ENCODE results near the gene RTP3.

The RTP3 gene

DNA sequence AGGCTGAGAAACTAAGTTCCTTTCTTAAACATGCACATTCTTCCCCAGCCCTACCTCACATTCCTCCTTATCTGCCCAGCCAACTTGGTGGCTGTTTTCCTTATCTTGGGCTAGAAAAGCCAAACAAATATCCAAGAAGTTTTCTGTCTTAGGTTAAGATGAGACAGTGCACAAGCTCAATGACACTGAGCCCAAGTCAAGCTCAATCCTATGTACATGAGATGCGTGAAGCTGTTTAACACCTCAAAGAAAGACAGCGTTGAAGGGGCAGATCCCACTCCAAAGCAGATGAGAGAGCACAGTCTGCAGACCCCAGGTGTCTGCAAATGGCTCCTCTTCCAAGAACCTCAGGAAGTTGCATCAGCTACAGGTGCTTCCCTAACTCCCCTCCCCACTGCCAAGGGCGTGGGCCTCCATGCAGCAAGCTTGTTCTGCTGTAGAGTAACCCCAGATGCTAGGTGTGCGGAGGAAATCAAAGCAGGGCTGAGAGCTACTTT lies 51.7 kb downstream of the RTP3 start:
- no peak for DNase-seq (ENCODE audit: low spot score)
- TF ChIP-seq, protein P1, sequence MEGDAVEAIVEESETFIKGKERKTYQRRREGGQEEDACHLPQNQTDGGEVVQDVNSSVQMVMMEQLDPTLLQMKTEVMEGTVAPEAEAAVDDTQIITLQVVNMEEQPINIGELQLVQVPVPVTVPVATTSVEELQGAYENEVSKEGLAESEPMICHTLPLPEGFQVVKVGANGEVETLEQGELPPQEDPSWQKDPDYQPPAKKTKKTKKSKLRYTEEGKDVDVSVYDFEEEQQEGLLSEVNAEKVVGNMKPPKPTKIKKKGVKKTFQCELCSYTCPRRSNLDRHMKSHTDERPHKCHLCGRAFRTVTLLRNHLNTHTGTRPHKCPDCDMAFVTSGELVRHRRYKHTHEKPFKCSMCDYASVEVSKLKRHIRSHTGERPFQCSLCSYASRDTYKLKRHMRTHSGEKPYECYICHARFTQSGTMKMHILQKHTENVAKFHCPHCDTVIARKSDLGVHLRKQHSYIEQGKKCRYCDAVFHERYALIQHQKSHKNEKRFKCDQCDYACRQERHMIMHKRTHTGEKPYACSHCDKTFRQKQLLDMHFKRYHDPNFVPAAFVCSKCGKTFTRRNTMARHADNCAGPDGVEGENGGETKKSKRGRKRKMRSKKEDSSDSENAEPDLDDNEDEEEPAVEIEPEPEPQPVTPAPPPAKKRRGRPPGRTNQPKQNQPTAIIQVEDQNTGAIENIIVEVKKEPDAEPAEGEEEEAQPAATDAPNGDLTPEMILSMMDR (IDR thresholded peaks at IDR 0.05; ENCODE audit: extremely low read depth, missing control alignments): no peak

GRCh38 chr3:46549989-46550388 lies 52.2 kb downstream of the RTP3 start:
- TF ChIP-seq, protein P1 (IDR thresholded peaks at IDR 0.05; ENCODE audit: extremely low read depth, missing control alignments): no peak
- DNase-seq (ENCODE audit: low spot score): no peak

Data from GM20000 (cell line).